HCT116 (cell line): Measurements from ENCODE around the gene NDUFS2. TPM values are rescaled to one million over a fixed set of nuclear protein-coding genes. Genes with fewer than 3 reads are reported as not detected.

Experiments
- ATAC-seq: fragments of 200-7000 bp; cut with Tn5 transposase; 2 replicates; pipeline ENCODE4 v1.9.1; 2020; ENCODE audit warnings: mild to moderate bottlenecking, moderate library complexity
- BruUV-seq: library from RNA; stranded (reverse); fragments of 400-500 nt; replicated peaks from 2 replicates; lab custom pipeline; 2021; lab: Mats Ljungman, UMichigan
- CTCF ChIA-PET: fragments of 300-600 bp; sonication (Branson Sonifier 250); formaldehyde crosslinking; loops from one replicate; lab custom pipeline; 2021; ENCODE audit warnings: antibody characterized with exemption; lab: Charles Lee
- POLR2A ChIA-PET: fragments of 300-600, 350-600 bp; sonication (Branson Sonifier 250); formaldehyde crosslinking; loops from one replicate; lab custom pipeline; 2021; ENCODE audit warnings: antibody characterized with exemption; lab: Charles Lee
- RAD21 ChIA-PET, 2 experiments: fragments of 300-600 bp; sonication (Branson Sonifier 250); formaldehyde crosslinking; loops; one replicate each; lab custom pipeline; 2023; ENCODE audit warnings: low total read pairs in 2 of 2; ENCODE audit not compliant: uncharacterized antibody in 2 of 2, unreplicated experiment in 2 of 2, low non-redundant PET in 1 of 2; lab: Charles Lee
- DNase-seq: peaks from one replicate; pipeline ENCODE4 v3.0.0-alpha.2; 2010; ENCODE audit warnings: low read depth, low spot score
- H2AFZ ChIP-seq: fragments of 200-600 bp; shearing (Covaris generic), sonication (generic); 2 replicates; pipeline ENCODE4 v1.6.1; 2017; ENCODE audit warnings: low read depth, mixed run types, mixed read lengths, antibody characterized with exemption, low read length; ENCODE audit not compliant: poor library complexity, severe bottlenecking
- H3K27ac ChIP-seq: 2 replicates; pipeline ENCODE4 v1.5.1; 2012; ENCODE audit warnings: low read depth, low read length
- H3K27me3 ChIP-seq: fragments of 200-600 bp; sonication (generic); 2 replicates; pipeline ENCODE4 v1.6.1; 2016; ENCODE audit warnings: mixed run types, low read length, mixed read lengths; ENCODE audit not compliant: insufficient read depth
- H3K36me3 ChIP-seq, 2 experiments: fragments of 200-500 bp in 1 of 2; fragments of 200-600 bp in 1 of 2; sonication (Bioruptor generic) in 1 of 2; sonication (generic) in 1 of 2; 2 replicates each; pipeline versions ENCODE4 v1.5.1 to v1.6.1; 2014 to 2016; ENCODE audit warnings: low read length in 2 of 2, inconsistent platforms in 1 of 2, mixed read lengths in 1 of 2, mixed run types in 1 of 2; ENCODE audit not compliant: insufficient read depth in 2 of 2, control insufficient read depth in 1 of 2
- H3K4me1 ChIP-seq, 2 experiments: fragments of 200-600 bp in 1 of 2; sonication (generic) in 1 of 2; 2 replicates each; pipeline versions ENCODE4 v1.5.1 to v1.6.1; 2012 to 2017; ENCODE audit warnings: low read length in 2 of 2, inconsistent platforms in 1 of 2, mild to moderate bottlenecking in 1 of 2, mixed read lengths in 1 of 2, mixed run types in 1 of 2, moderate library complexity in 1 of 2; ENCODE audit not compliant: insufficient read depth in 2 of 2, control insufficient read depth in 1 of 2
- H3K4me2 ChIP-seq: fragments of 200-600 bp; sonication (generic); 2 replicates; pipeline ENCODE4 v1.6.1; 2017; ENCODE audit warnings: mixed run types, low read length, mixed read lengths
- H3K4me3 ChIP-seq, 2 experiments: fragments of 200-600 bp in 1 of 2; sonication (generic) in 1 of 2; replicated peaks in 1 of 2; 2 replicates each; pipeline ENCODE4 v1.5.1; 2011 to 2016; ENCODE audit warnings: low read length in 2 of 2, control low read depth in 1 of 2, low read depth in 1 of 2, mild to moderate bottlenecking in 1 of 2, mixed read lengths in 1 of 2, mixed run types in 1 of 2
- H3K79me2 ChIP-seq: fragments of 200-600 bp; sonication (generic); 2 replicates; pipeline ENCODE4 v1.6.1; 2017; ENCODE audit warnings: mild to moderate bottlenecking, mixed run types, low read length, moderate library complexity, mixed read lengths; ENCODE audit not compliant: insufficient read depth
- H3K9ac ChIP-seq: fragments of 200-600 bp; sonication (generic); 2 replicates; pipeline ENCODE4 v1.6.1; 2016; ENCODE audit warnings: low read length, mixed read lengths
- H3K9me2 ChIP-seq: fragments of 200-600 bp; sonication (generic), shearing (Covaris generic); 2 replicates; pipeline ENCODE4 v1.6.1; 2017; ENCODE audit warnings: mixed run types, mild to moderate bottlenecking, moderate library complexity; ENCODE audit not compliant: insufficient read depth
- H3K9me3 ChIP-seq, 2 experiments: fragments of 200-500 bp in 1 of 2; fragments of 200-600 bp in 1 of 2; sonication (Bioruptor generic) in 1 of 2; sonication (generic) in 1 of 2; 2 replicates each; pipeline ENCODE4 v1.6.1; 2014 to 2017; ENCODE audit warnings: low read length in 2 of 2, mixed read lengths in 2 of 2, inconsistent platforms in 1 of 2, low read depth in 1 of 2, mild to moderate bottlenecking in 1 of 2, mixed run types in 1 of 2, moderate library complexity in 1 of 2; ENCODE audit not compliant: control insufficient read depth in 1 of 2, insufficient read depth in 1 of 2
- H4K20me1 ChIP-seq: fragments of 200-600 bp; sonication (generic), shearing (Covaris generic); 2 replicates; pipeline ENCODE4 v1.6.1; 2017; ENCODE audit warnings: mixed run types, mild to moderate bottlenecking, moderate library complexity; ENCODE audit not compliant: insufficient read depth
- CEBPB ChIP-seq: IDR thresholded peaks from 2 replicates; pipeline ENCODE4 v1.6.1; 2012; ENCODE audit warnings: low read depth
- EZH2 ChIP-seq: fragments of 200-600 bp; sonication (generic); IDR thresholded peaks from 2 replicates; pipeline ENCODE4 v1.6.1; 2017; ENCODE audit warnings: antibody characterized with exemption, mixed run types
- EZH2phosphoT487 ChIP-seq: fragments of 200-600 bp; IDR thresholded peaks from 2 replicates; pipeline ENCODE4 v1.6.1; 2018; ENCODE audit warnings: antibody characterized with exemption, borderline replicate concordance
- FOSL1 ChIP-seq: IDR thresholded peaks from 2 replicates; pipeline ENCODE4 v1.6.1; 2012; ENCODE audit warnings: low read depth
- JUND ChIP-seq: IDR thresholded peaks from 2 replicates; pipeline ENCODE4 v1.6.1; 2012
- POLR2A ChIP-seq: IDR thresholded peaks from 2 replicates; pipeline ENCODE4 v1.7.0; 2011; ENCODE audit warnings: borderline replicate concordance; ENCODE audit not compliant: insufficient read depth, insufficient read length; ENCODE audit errors: extremely low read depth
- POLR2AphosphoS5 ChIP-seq: IDR thresholded peaks from 2 replicates; pipeline ENCODE4 v1.6.1; 2011; ENCODE audit warnings: mild to moderate bottlenecking, low read depth, low read length, moderate library complexity
- RAD21 ChIP-seq: IDR thresholded peaks from 2 replicates; pipeline ENCODE4 v1.6.1; 2012; ENCODE audit warnings: low read depth, mild to moderate bottlenecking
- REST ChIP-seq: IDR thresholded peaks from 2 replicates; pipeline ENCODE4 v1.6.1; 2012; ENCODE audit warnings: low read depth
- SP1 ChIP-seq: IDR thresholded peaks from 2 replicates; pipeline ENCODE4 v1.6.1; 2012; ENCODE audit warnings: low read depth
- ZFX ChIP-seq: fragments of 450-650 bp; IDR thresholded peaks from 2 replicates; pipeline ENCODE4 v1.6.1; 2017
- ZNF274 ChIP-seq: fragments of 200-500 bp; sonication (Bioruptor generic); IDR thresholded peaks from 2 replicates; pipeline ENCODE4 v1.6.1; 2014; ENCODE audit warnings: mild to moderate bottlenecking, low read depth, low read length, inconsistent platforms
- intact Hi-C: fragments of 100-400 bp; cut with micrococcal nuclease; formaldehyde crosslinking; loops from 2 replicates; pipeline ENCODE4 v1.10.0; 2022
- total RNA-seq: library from RNA; stranded (reverse); gene quantifications from one replicate; pipeline ENCODE4 v1.2.1, GENCODE V29; 2021; ENCODE audit not compliant: unreplicated experiment
- TF ChIP-seq, protein P1 (sequence below), 3 experiments: fragments of 200-600 bp in 1 of 3; sonication (generic) in 1 of 3; IDR thresholded peaks in 2 of 3; conservative IDR thresholded peaks in 1 of 3; 2 replicates each; pipeline ENCODE4 v1.5.1; 2012 to 2017; ENCODE audit warnings: low read depth in 2 of 3, low read length in 2 of 3, antibody characterized with exemption in 1 of 3, borderline replicate concordance in 1 of 3, control low read depth in 1 of 3, mild to moderate bottlenecking in 1 of 3, mixed read lengths in 1 of 3, mixed run types in 1 of 3, moderate library complexity in 1 of 3; ENCODE audit not compliant: insufficient read depth in 1 of 3

NDUFS2 gene
- total RNA-seq, 1 experiment from 2014 or later, result 82.7 TPM

DNA sequence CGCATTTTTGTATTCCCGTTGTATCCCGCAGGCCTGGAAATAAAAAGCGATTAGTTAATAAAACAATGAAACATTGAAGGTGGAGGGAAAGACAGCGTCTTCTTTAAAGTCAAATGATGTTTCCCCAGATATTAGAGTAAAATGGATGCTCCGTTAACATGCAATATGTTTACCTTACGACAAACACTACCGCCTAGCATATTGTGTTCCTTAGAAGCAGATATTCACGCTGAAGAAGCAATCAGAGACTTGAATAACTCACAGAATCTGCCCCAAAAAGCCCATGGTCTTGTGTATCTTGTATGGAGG lies 24.3 kb upstream of the NDUFS2 start:
- intact Hi-C loops, result no loop called here
- Histone ChIP-seq H3K4me3 (peak overlapping the region; percentile 90 to 93), H3K4me1 (peaks cover 19 to 32% of the 10 kb centered on the region in 2 experiments), H3K9me2 (no peaks in the 10 kb centered on the region)
- DNase-seq, result no peak
- BruUV-seq, result TSS peak; percentile 95
- TF ChIP-seq SP1 (no peak), CEBPB (no peak), FOSL1 (0 out of 2 replicates have a peak, but pooled peaks have one; percentile 7)
- TF ChIP-seq, protein P1, sequence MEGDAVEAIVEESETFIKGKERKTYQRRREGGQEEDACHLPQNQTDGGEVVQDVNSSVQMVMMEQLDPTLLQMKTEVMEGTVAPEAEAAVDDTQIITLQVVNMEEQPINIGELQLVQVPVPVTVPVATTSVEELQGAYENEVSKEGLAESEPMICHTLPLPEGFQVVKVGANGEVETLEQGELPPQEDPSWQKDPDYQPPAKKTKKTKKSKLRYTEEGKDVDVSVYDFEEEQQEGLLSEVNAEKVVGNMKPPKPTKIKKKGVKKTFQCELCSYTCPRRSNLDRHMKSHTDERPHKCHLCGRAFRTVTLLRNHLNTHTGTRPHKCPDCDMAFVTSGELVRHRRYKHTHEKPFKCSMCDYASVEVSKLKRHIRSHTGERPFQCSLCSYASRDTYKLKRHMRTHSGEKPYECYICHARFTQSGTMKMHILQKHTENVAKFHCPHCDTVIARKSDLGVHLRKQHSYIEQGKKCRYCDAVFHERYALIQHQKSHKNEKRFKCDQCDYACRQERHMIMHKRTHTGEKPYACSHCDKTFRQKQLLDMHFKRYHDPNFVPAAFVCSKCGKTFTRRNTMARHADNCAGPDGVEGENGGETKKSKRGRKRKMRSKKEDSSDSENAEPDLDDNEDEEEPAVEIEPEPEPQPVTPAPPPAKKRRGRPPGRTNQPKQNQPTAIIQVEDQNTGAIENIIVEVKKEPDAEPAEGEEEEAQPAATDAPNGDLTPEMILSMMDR (IDR thresholded peaks at IDR 0.05 in 2 of 3, conservative IDR thresholded peaks at IDR 0.05 in 1 of 3; ENCODE audit: borderline replicate concordance in 1 of 3, insufficient read depth in 1 of 3, low read depth in 2 of 3, low read length in 2 of 3), result 0 out of 6 replicates have a peak, but pooled peaks of 1 of the 3 experiments have one; percentile 1
- TF ChIP-seq, all 23 proteins: peak for 2
- Histone ChIP-seq H3K9me3 (no peaks in the 10 kb centered on the region), H3K36me3 (peaks cover 12 to 17% of the 10 kb centered on the region in 2 experiments; a peak in 2 of 4 replicates), H3K27me3 (no peaks in the 10 kb centered on the region), H2AFZ (no peak overlapping the region), H3K9ac (peak overlapping the region; percentile 81), H3K4me2 (peak overlapping the region; percentile 89), H3K27ac (peak overlapping the region; percentile 57), H3K79me2 (peaks cover 17% of the 10 kb centered on the region), H4K20me1 (no peaks in the 10 kb centered on the region)
- ChIA-PET CTCF (interaction anchor here (2.1 kb wide), 1 partner anchor 12 kb away, joined by 9 read pairs; the partner anchor contains the start of gene PPOX), POLR2A (interaction anchor here (1.5 kb wide), 1 partner anchor 12 kb away, joined by 8 read pairs; the partner anchor contains the start of gene PPOX), RAD21 (no interaction called here)
- ATAC-seq, result no peak

GRCh38 chr1:161179698-161180097 lies 22.5 kb upstream of the NDUFS2 start:
- POLR2A ChIA-PET, result interaction anchor here (2.1 kb wide), 1 partner anchor 13 kb away, joined by 4 read pairs; the partner anchor contains the start of gene PPOX
- H3K9ac ChIP-seq, result no peak overlapping the region
- H3K4me2 ChIP-seq, result no peak overlapping the region
- ATAC-seq, result no peak
- BruUV-seq, result no TSS peak
- no peak overlapping the region for H3K4me3 ChIP-seq
- TF ChIP-seq RAD21 (no peak), POLR2A (no peak), EZH2 (no peak), POLR2AphosphoS5 (no peak), ZFX (no peak), JUND (no peak), EZH2phosphoT487 (no peak), CEBPB (no peak), ZNF274 (no peak), REST (no peak)
- no peaks in the 10 kb centered on the region for H4K20me1 ChIP-seq
- peaks cover 2 to 4% of the 10 kb centered on the region in 2 experiments; a peak in 1 of 4 replicates for H3K36me3 ChIP-seq
- no peak overlapping the region for H3K27ac ChIP-seq
- no peaks in the 10 kb centered on the region for H3K9me3 ChIP-seq
- intact Hi-C loops, result no loop called here
- RAD21 ChIA-PET, result no interaction called here
- CTCF ChIA-PET, result interaction anchor here (0.6 kb wide), 1 partner anchor 1148 kb away, joined by 4 read pairs; the partner anchor contains the start of gene PIGM
- H3K9me2 ChIP-seq, result no peaks in the 10 kb centered on the region
- peaks cover 19 to 35% of the 10 kb centered on the region in 2 experiments for H3K4me1 ChIP-seq
- H2AFZ ChIP-seq, result no peak overlapping the region
- H3K27me3 ChIP-seq, result no peaks in the 10 kb centered on the region
- peaks cover 17% of the 10 kb centered on the region for H3K79me2 ChIP-seq
- DNase-seq, result no peak
